Activated CD4-positive, alpha-beta memory T cell treated with anti-CD3 and anti-CD28 coated beads for 36 hours (primary cell): ENCODE results near the gene EFCAB12. TPM values are rescaled to one million over a fixed set of nuclear protein-coding genes. Genes with fewer than 3 reads are reported as not detected.
A peak's percentile ranks its signal among the peaks of the same experiment; 100 is the strongest.
"Not testable (repeated sequence)": the region's sequence is repeated elsewhere in the genome, so short reads cannot be mapped to it uniquely, and the experiment has no call there.

Experiments used
- CTCF ChIA-PET: fragments of 350-600 bp; sonication (Branson Sonifier 250); formaldehyde crosslinking; loops from one replicate; lab custom pipeline; 2021; ENCODE audit warnings: antibody characterized with exemption, inconsistent platforms; lab: Charles Lee
- POLR2A ChIA-PET: fragments of 350-600 bp; sonication (Branson Sonifier 250); formaldehyde crosslinking; loops from one replicate; lab custom pipeline; 2021; ENCODE audit warnings: antibody characterized with exemption; lab: Charles Lee
- DNase-seq: peaks from one replicate; pipeline ENCODE4 v3.0.0-alpha.2; 2020
- H3K27ac Mint-ChIP-seq: one replicate; pipeline ENCODE4 v1.8.0; 2021; ENCODE audit warnings: mixed read lengths
- H3K27me3 Mint-ChIP-seq: one replicate; pipeline ENCODE4 v1.8.0; 2021; ENCODE audit warnings: mixed read lengths
- H3K36me3 Mint-ChIP-seq: one replicate; pipeline ENCODE4 v1.8.0; 2021; ENCODE audit warnings: mixed read lengths
- H3K4me1 Mint-ChIP-seq: one replicate; pipeline ENCODE4 v1.8.0; 2021; ENCODE audit warnings: low read depth, mixed read lengths
- H3K4me3 Mint-ChIP-seq: one replicate; pipeline ENCODE4 v1.8.0; 2021; ENCODE audit warnings: mild to moderate bottlenecking, mixed read lengths
- H3K9me3 Mint-ChIP-seq: one replicate; pipeline ENCODE4 v1.8.0; 2021; ENCODE audit warnings: mixed read lengths
- intact Hi-C: fragments of 100-400 bp; cut with micrococcal nuclease; formaldehyde crosslinking; loops from one replicate; pipeline ENCODE4 v1.15.1; 2023
- total RNA-seq, 2 experiments: library from RNA; stranded (reverse); gene quantifications; one replicate each; pipeline ENCODE4 v1.2.3, GENCODE V29; 2021

The EFCAB12 gene
- total RNA-seq, 2 experiments from 2014 or later = 0.31 to 0.45 TPM

GRCh38 chr3:129388791-129389571 lies 39.5 kb downstream of the EFCAB12 start:
- POLR2A ChIA-PET, H3K27ac Mint-ChIP-seq, H3K4me3 Mint-ChIP-seq, H3K4me1 Mint-ChIP-seq, DNase-seq, H3K27me3 Mint-ChIP-seq, H3K9me3 Mint-ChIP-seq, intact Hi-C loops: not testable (repeated sequence)
- peaks cover 37% of the 10 kb centered on the region for H3K36me3 Mint-ChIP-seq
- CTCF ChIA-PET = interaction anchor here (1.3 kb wide), 1 partner anchor 101 kb away, joined by 3 read pairs; no protein-coding TSS in a partner anchor

GRCh38 chr3:129387487-129387886 lies 40.9 kb downstream of the EFCAB12 start:
- Mint-ChIP-seq H3K27me3 (no peaks in the 10 kb centered on the region), H3K27ac (no peak overlapping the region), H3K36me3 (peaks cover 34% of the 10 kb centered on the region), H3K9me3 (no peaks in the 10 kb centered on the region), H3K4me1 (no peaks in the 10 kb centered on the region), H3K4me3 (no peak overlapping the region)
- CTCF ChIA-PET = interaction anchor here (1.0 kb wide), 1 partner anchor 13 kb away, joined by 3 read pairs; no protein-coding TSS in a partner anchor
- DNase-seq = no peak
- intact Hi-C loops = no loop called here
- POLR2A ChIA-PET = no interaction called here

GRCh38 chr3:129386984-129387383 lies 41.5 kb downstream of the EFCAB12 start:
- Mint-ChIP-seq H3K4me3 (no peak overlapping the region), H3K36me3 (peaks cover 30% of the 10 kb centered on the region), H3K4me1 (no peaks in the 10 kb centered on the region), H3K27me3 (no peaks in the 10 kb centered on the region), H3K9me3 (no peaks in the 10 kb centered on the region), H3K27ac (no peak overlapping the region)
- DNase-seq = no peak
- intact Hi-C loops = no loop called here
- CTCF ChIA-PET = interaction anchor here (1.0 kb wide), 1 partner anchor 13 kb away, joined by 3 read pairs; no protein-coding TSS in a partner anchor
- POLR2A ChIA-PET = no interaction called here

GRCh38 chr3:129385507-129385906 lies 42.9 kb downstream of the EFCAB12 start:
- H3K4me1 Mint-ChIP-seq, intact Hi-C loops, CTCF ChIA-PET, H3K27ac Mint-ChIP-seq, DNase-seq, H3K4me3 Mint-ChIP-seq, H3K27me3 Mint-ChIP-seq, H3K9me3 Mint-ChIP-seq: not testable (repeated sequence)
- H3K36me3 Mint-ChIP-seq = peaks cover 24% of the 10 kb centered on the region
- POLR2A ChIA-PET = interaction anchor here (1.0 kb wide), 1 partner anchor 17 kb away, joined by 3 read pairs; no protein-coding TSS in a partner anchor

GRCh38 chr3:129384594-129385323 lies 43.7 kb downstream of the EFCAB12 start:
- Mint-ChIP-seq H3K27me3 (no peaks in the 10 kb centered on the region), H3K36me3 (peaks cover 24% of the 10 kb centered on the region), H3K27ac (no peak overlapping the region), H3K4me3 (no peak overlapping the region), H3K4me1 (no peaks in the 10 kb centered on the region), H3K9me3 (no peaks in the 10 kb centered on the region)
- CTCF ChIA-PET = no interaction called here
- intact Hi-C loops = loop anchor here (5.0 kb wide), 2 partner anchors 223 to 443 kb away; partner anchors contain the start of gene PLXND1
- POLR2A ChIA-PET = interaction anchor here (1.4 kb wide), 1 partner anchor 56 kb away, joined by 6 read pairs; the partner anchor contains the start of genes IFT122 and MBD4
- no peak for DNase-seq

GRCh38 chr3:129384103-129384502 lies 44.3 kb downstream of the EFCAB12 start:
- CTCF ChIA-PET = interaction anchor here (0.8 to 1.4 kb wide), 8 partner anchors 16 to 559 kb away, joined by 3 to 9 read pairs (median 4); no protein-coding TSS in a partner anchor
- not testable (repeated sequence) for H3K27me3 Mint-ChIP-seq, DNase-seq, H3K27ac Mint-ChIP-seq, H3K4me3 Mint-ChIP-seq, H3K9me3 Mint-ChIP-seq, H3K4me1 Mint-ChIP-seq
- H3K36me3 Mint-ChIP-seq = peaks cover 20% of the 10 kb centered on the region
- intact Hi-C loops = loop anchor here (5.0 kb wide), 2 partner anchors 223 to 443 kb away; partner anchors contain the start of gene PLXND1
- POLR2A ChIA-PET = interaction anchor here (1.2 to 1.4 kb wide), 2 partner anchors 33 to 57 kb away, joined by 3 to 6 read pairs; partner anchors contain the start of genes IFT122 and MBD4

GRCh38 chr3:129383292-129383860 lies 45.1 kb downstream of the EFCAB12 start:
- no peak overlapping the region for H3K4me3 Mint-ChIP-seq

GRCh38 chr3:129382366-129382765 lies 46.1 kb downstream of the EFCAB12 start:
- Mint-ChIP-seq H3K9me3 (no peaks in the 10 kb centered on the region), H3K4me3 (no peak overlapping the region), H3K27ac (no peak overlapping the region), H3K27me3 (no peaks in the 10 kb centered on the region), H3K36me3 (peaks cover 9% of the 10 kb centered on the region), H3K4me1 (no peaks in the 10 kb centered on the region)
- ChIA-PET POLR2A (no interaction called here), CTCF (interaction anchor here (0.7 to 1.4 kb wide), 5 partner anchors 9 to 93 kb away, joined by 3 read pairs; no protein-coding TSS in a partner anchor)
- DNase-seq = no peak
- intact Hi-C loops = loop anchor here (5.0 kb wide), 2 partner anchors 225 to 445 kb away; partner anchors contain the start of gene PLXND1

More at GRCh38 chr3:129383292-129383860, 45.1 kb downstream of the EFCAB12 start:
- H3K36me3 Mint-ChIP-seq = peaks cover 16% of the 10 kb centered on the region
- CTCF ChIA-PET = interaction anchor here (0.6 to 1.4 kb wide), 23 partner anchors 8 to 560 kb away, joined by 3 to 9 read pairs (median 3); no protein-coding TSS in a partner anchor
- POLR2A ChIA-PET = interaction anchor here (0.6 to 1.4 kb wide), 3 partner anchors 17 to 57 kb away, joined by 3 to 6 read pairs (median 3); partner anchors contain the start of genes IFT122 and MBD4
- no peaks in the 10 kb centered on the region for H3K27me3 Mint-ChIP-seq
- no peak overlapping the region for H3K27ac Mint-ChIP-seq
- peak; percentile 61 for DNase-seq
- no peaks in the 10 kb centered on the region for H3K9me3 Mint-ChIP-seq
- H3K4me1 Mint-ChIP-seq = no peaks in the 10 kb centered on the region
- intact Hi-C loops = loop anchor here (5.0 kb wide), 2 partner anchors 224 to 444 kb away; partner anchors contain the start of gene PLXND1

- Mint-ChIP-seq H3K27ac (no peak overlapping the region), H3K27me3 (no peaks in the 10 kb centered on the region), H3K36me3 (peaks cover 4% of the 10 kb centered on the region), H3K9me3 (no peaks in the 10 kb centered on the region), H3K4me3 (no peak overlapping the region), H3K4me1 (no peaks in the 10 kb centered on the region)
- CTCF ChIA-PET = interaction anchor here (0.6 kb wide), 1 partner anchor 302 kb away, joined by 3 read pairs; no protein-coding TSS in a partner anchor
- intact Hi-C loops = loop anchor here (5.0 kb wide), 2 partner anchors 228 to 448 kb away; partner anchors contain the start of gene PLXND1
- POLR2A ChIA-PET = no interaction called here
- DNase-seq = no peak
These were observed 48.7 kb downstream of the EFCAB12 start for GRCh38 chr3:129379582-129380358.

GRCh38 chr3:129378949-129379348 lies 49.5 kb downstream of the EFCAB12 start:
- Mint-ChIP-seq H3K27ac (no peak overlapping the region), H3K36me3 (peaks cover 4% of the 10 kb centered on the region), H3K4me3 (no peak overlapping the region), H3K9me3 (no peaks in the 10 kb centered on the region), H3K27me3 (no peaks in the 10 kb centered on the region), H3K4me1 (no peaks in the 10 kb centered on the region)
- ChIA-PET POLR2A (no interaction called here), CTCF (interaction anchor here (0.6 to 1.0 kb wide), 2 partner anchors 102 to 303 kb away, joined by 3 read pairs; no protein-coding TSS in a partner anchor)
- intact Hi-C loops = no loop called here
- no peak for DNase-seq

GRCh38 chr3:129377615-129378014 lies 50.8 kb downstream of the EFCAB12 start:
- no peak overlapping the region for H3K4me3 Mint-ChIP-seq
- H3K27me3 Mint-ChIP-seq = no peaks in the 10 kb centered on the region
- no peaks in the 10 kb centered on the region for H3K9me3 Mint-ChIP-seq
- no peaks in the 10 kb centered on the region for H3K4me1 Mint-ChIP-seq
- CTCF ChIA-PET = no interaction called here
- H3K27ac Mint-ChIP-seq = no peak overlapping the region
- POLR2A ChIA-PET = no interaction called here
- peaks cover 4% of the 10 kb centered on the region for H3K36me3 Mint-ChIP-seq
- intact Hi-C loops = no loop called here
- DNase-seq = no peak
